Measurements from ENCODE around the gene CTTNBP2. TPM values are rescaled to one million over a fixed set of nuclear protein-coding genes. Genes with fewer than 3 reads are reported as not detected.
A peak's percentile ranks its signal among the peaks of the same experiment; 100 is the strongest.

CTTNBP2 gene
- total RNA-seq, 1 donor from 2014 or later = 2.9 TPM

- H3K27me3 Mint-ChIP-seq (ENCODE audit: low read depth) = no peaks in the 10 kb centered on the region
- H3K27ac Mint-ChIP-seq (ENCODE audit: unreplicated experiment) = no peak overlapping the region
- no peak for DNase-seq (ENCODE audit: low spot score)
- peaks cover 1% of the 10 kb centered on the region for H3K36me3 Mint-ChIP-seq (ENCODE audit: low read depth)
- H3K4me3 Mint-ChIP-seq (ENCODE audit: unreplicated experiment) = no peak overlapping the region
- peaks cover 19% of the 10 kb centered on the region for H3K4me1 Mint-ChIP-seq (ENCODE audit: low read depth)
- TF ChIP-seq, protein P1, sequence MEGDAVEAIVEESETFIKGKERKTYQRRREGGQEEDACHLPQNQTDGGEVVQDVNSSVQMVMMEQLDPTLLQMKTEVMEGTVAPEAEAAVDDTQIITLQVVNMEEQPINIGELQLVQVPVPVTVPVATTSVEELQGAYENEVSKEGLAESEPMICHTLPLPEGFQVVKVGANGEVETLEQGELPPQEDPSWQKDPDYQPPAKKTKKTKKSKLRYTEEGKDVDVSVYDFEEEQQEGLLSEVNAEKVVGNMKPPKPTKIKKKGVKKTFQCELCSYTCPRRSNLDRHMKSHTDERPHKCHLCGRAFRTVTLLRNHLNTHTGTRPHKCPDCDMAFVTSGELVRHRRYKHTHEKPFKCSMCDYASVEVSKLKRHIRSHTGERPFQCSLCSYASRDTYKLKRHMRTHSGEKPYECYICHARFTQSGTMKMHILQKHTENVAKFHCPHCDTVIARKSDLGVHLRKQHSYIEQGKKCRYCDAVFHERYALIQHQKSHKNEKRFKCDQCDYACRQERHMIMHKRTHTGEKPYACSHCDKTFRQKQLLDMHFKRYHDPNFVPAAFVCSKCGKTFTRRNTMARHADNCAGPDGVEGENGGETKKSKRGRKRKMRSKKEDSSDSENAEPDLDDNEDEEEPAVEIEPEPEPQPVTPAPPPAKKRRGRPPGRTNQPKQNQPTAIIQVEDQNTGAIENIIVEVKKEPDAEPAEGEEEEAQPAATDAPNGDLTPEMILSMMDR (IDR thresholded peaks at IDR 0.05) = no peak
- no peaks in the 10 kb centered on the region for H3K9me3 Mint-ChIP-seq (ENCODE audit: low read depth)
Observed at GRCh38 chr7:117784315-117784714, 88.9 kb downstream of the CTTNBP2 start.

DNA sequence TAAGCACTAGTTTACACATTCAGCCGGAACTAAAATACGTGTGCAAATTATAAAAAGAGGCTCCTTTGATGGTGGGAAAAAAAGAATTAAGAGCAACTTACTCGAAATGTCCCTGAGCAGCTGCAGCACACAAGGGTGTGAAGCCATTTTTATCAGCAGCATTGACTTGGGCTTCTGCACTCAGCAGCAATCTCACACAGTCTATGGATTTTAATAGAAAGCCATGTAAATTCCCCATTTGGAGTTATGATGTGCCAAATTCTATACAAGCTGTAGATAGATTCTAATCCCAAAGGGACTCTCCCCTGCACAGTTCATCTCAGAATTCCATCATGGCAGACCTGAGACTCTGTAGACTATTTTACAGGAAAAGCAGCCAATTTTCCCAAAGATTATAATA, 90.5 kb downstream of the CTTNBP2 start:
- Mint-ChIP-seq H3K4me1 (ENCODE audit: low read depth) (peaks cover 19% of the 10 kb centered on the region), H3K27ac (ENCODE audit: unreplicated experiment) (no peak overlapping the region), H3K9me3 (ENCODE audit: low read depth) (no peaks in the 10 kb centered on the region), H3K27me3 (ENCODE audit: low read depth) (no peaks in the 10 kb centered on the region), H3K4me3 (ENCODE audit: unreplicated experiment) (no peak overlapping the region), H3K36me3 (ENCODE audit: low read depth) (peaks cover 1% of the 10 kb centered on the region)
- DNase-seq (ENCODE audit: low spot score) = no peak
- TF ChIP-seq, protein P1 (IDR thresholded peaks at IDR 0.05) = no peak

DNA sequence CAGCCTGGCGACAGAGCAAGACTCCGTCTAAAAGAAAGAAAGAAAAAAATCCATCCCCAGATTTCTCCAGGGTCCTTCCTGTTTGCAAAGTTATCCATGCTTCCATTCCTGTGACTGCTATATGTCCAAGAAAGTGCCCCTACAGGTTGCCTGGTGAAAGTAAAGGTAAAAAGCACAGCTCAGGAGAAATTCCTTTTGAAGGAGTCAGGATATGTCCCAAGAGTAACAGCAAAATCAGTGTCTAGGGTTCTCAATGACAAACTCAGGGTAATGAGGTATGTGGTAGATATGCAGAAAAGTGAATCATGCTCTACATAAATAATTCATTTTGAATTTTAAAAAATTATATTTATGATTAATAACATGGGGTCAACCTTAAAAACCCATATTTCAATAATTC, 91.5 kb downstream of the CTTNBP2 start:
- no peak for DNase-seq (ENCODE audit: low spot score)

GRCh38 chr7:117780832-117781231, 92.4 kb downstream of the CTTNBP2 start:
- no peaks in the 10 kb centered on the region for H3K9me3 Mint-ChIP-seq (ENCODE audit: low read depth)
- H3K4me1 Mint-ChIP-seq (ENCODE audit: low read depth) = peaks cover 22% of the 10 kb centered on the region
- peak overlapping the region; percentile 95 for H3K27ac Mint-ChIP-seq (ENCODE audit: unreplicated experiment)

More for the DNA sequence above, 91.5 kb downstream of the CTTNBP2 start:
- TF ChIP-seq, protein P1 (IDR thresholded peaks at IDR 0.05) = no peak
- peaks cover 22% of the 10 kb centered on the region for H3K4me1 Mint-ChIP-seq (ENCODE audit: low read depth)
- no peaks in the 10 kb centered on the region for H3K27me3 Mint-ChIP-seq (ENCODE audit: low read depth)
- H3K36me3 Mint-ChIP-seq (ENCODE audit: low read depth) = peaks cover 1% of the 10 kb centered on the region
- H3K4me3 Mint-ChIP-seq (ENCODE audit: unreplicated experiment) = peak overlapping the region; percentile 28
- H3K27ac Mint-ChIP-seq (ENCODE audit: unreplicated experiment) = no peak overlapping the region
- no peaks in the 10 kb centered on the region for H3K9me3 Mint-ChIP-seq (ENCODE audit: low read depth)

GRCh38 chr7:117777335-117778142, 95.7 kb downstream of the CTTNBP2 start:
- Mint-ChIP-seq H3K27ac (ENCODE audit: unreplicated experiment) (no peak overlapping the region), H3K4me1 (ENCODE audit: low read depth) (peaks cover 22% of the 10 kb centered on the region), H3K4me3 (ENCODE audit: unreplicated experiment) (no peak overlapping the region), H3K36me3 (ENCODE audit: low read depth) (peaks cover under 1% of the 10 kb centered on the region), H3K9me3 (ENCODE audit: low read depth) (no peaks in the 10 kb centered on the region), H3K27me3 (ENCODE audit: low read depth) (no peaks in the 10 kb centered on the region)
- DNase-seq (ENCODE audit: low spot score) = no peak
- TF ChIP-seq, protein P1 (IDR thresholded peaks at IDR 0.05) = no peak

More at GRCh38 chr7:117780832-117781231, 92.4 kb downstream of the CTTNBP2 start:
- Mint-ChIP-seq H3K36me3 (ENCODE audit: low read depth) (peaks cover 1% of the 10 kb centered on the region), H3K27me3 (ENCODE audit: low read depth) (no peaks in the 10 kb centered on the region), H3K4me3 (ENCODE audit: unreplicated experiment) (no peak overlapping the region)
- TF ChIP-seq, protein P1 (IDR thresholded peaks at IDR 0.05) = no peak
- DNase-seq (ENCODE audit: low spot score) = no peak
